Natural killer cell treated with Interleukin-12 subunit alpha and Interleukin-12 subunit beta and Interleukin-15 and Interleukin-18, amount 100 ng/mL, for 72 hours (primary cell): ENCODE measurements around the gene LRRC61. TPM values are rescaled to one million over a fixed set of nuclear protein-coding genes. Genes with fewer than 3 reads are reported as not detected.
A peak's percentile ranks its signal among the peaks of the same experiment; 100 is the strongest.
"Not testable (repeated sequence)": the region's sequence is repeated elsewhere in the genome, so short reads cannot be mapped to it uniquely, and the experiment has no call there.

Experiments used
- ATAC-seq, 2 donors: fragments of 150-1000 bp; cut with Tn5 transposase in 1 of 2; sonication (Bioruptor Pico), chemical (Tn5 transposase) in 1 of 2; 2 replicates each; pipeline ENCODE4 v1.10.0; 2021
- DNase-seq: peaks from one replicate; pipeline ENCODE4 v3.0.0; 2022; ENCODE audit warnings: low spot score
- H3K27ac Mint-ChIP-seq, 2 donors: 1 replicate in 1 of 2; 2 replicates in 1 of 2; pipeline ENCODE4 v1.8.0; 2022; ENCODE audit warnings: mixed read lengths in 2 of 2, mild to moderate bottlenecking in 1 of 2, moderate library complexity in 1 of 2
- H3K27me3 Mint-ChIP-seq, 2 donors: 1 replicate in 1 of 2; 2 replicates in 1 of 2; pipeline ENCODE4 v1.8.0; 2022; ENCODE audit warnings: mixed read lengths in 2 of 2
- H3K36me3 Mint-ChIP-seq: one replicate; pipeline ENCODE4 v1.8.0; 2022; ENCODE audit warnings: mixed read lengths
- H3K4me1 Mint-ChIP-seq, 2 donors: 1 replicate in 1 of 2; 2 replicates in 1 of 2; pipeline ENCODE4 v1.8.0; 2022; ENCODE audit warnings: low read depth in 2 of 2, mixed read lengths in 2 of 2, mild to moderate bottlenecking in 1 of 2
- H3K4me3 Mint-ChIP-seq: one replicate; pipeline ENCODE4 v1.8.0; 2022; ENCODE audit warnings: mixed read lengths
- H3K9me3 Mint-ChIP-seq: 2 replicates; pipeline ENCODE4 v1.8.0; 2022; ENCODE audit warnings: mixed read lengths
- total RNA-seq, 2 donors: library from RNA; stranded (reverse); gene quantifications; one replicate each; pipeline ENCODE4 v1.2.3, GENCODE V29; 2022

LRRC61 gene
- total RNA-seq, 2 donors from 2014 or later: 16.1 to 27.1 TPM

DNA sequence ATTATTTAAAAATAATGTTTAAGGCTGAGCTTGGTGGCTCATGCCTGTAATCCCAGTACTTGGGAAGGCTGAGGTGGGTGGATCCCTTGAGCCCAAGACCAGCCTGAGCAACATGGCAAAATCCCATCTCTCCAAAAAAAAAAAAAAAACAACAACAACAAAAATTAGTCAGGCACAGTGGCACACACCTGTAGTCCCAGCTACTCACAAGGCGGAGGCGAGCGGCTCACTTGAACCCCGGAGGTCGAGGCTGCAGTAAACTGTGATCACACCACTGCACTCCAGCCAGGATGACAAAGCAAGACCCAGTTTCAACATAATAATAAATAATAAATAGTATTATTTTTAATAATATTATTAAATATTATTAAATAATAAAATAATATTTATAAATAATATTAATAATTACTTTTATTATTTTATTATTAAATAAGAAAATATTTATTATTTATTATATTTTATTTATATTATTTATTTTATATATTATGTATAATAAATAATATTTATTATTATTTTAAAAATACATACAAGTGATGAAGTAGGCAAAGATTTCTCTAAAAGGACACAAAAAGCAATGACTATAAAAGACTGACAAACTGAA is 8.4 kb upstream of the LRRC61 start:
- H3K27me3 Mint-ChIP-seq: no peaks in the 10 kb centered on the region
- no peaks in the 10 kb centered on the region for H3K4me1 Mint-ChIP-seq
- H3K9me3 Mint-ChIP-seq: no peaks in the 10 kb centered on the region
- H3K36me3 Mint-ChIP-seq: no peaks in the 10 kb centered on the region
- no peak overlapping the region for H3K4me3 Mint-ChIP-seq
- no peak for DNase-seq
- ATAC-seq: no peak
- no peak overlapping the region for H3K27ac Mint-ChIP-seq

DNA sequence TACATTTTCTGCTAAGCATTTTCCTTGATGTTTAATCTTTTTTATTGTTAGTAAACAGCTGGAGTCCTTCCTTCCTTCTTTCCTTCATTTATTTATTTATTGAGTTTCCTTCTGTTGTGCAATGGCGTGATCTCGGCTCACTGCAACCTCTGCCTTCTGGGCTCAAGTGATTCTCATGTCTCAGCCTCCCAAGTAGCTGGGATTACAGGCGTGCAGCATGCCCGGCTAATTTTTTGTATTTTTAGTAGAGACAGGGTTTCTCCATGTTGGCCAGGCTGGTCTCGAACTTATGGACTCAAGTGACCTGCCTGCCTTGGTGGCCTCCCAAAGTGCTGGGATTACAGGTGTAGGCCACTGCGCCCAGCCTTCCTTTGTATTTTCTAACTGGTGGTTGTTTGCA is 6.2 kb upstream of the LRRC61 start:
- H3K27me3 Mint-ChIP-seq, ATAC-seq, H3K9me3 Mint-ChIP-seq, H3K4me3 Mint-ChIP-seq, H3K36me3 Mint-ChIP-seq, H3K27ac Mint-ChIP-seq, DNase-seq: not testable (repeated sequence)
- H3K4me1 Mint-ChIP-seq: peaks cover 9 to 12% of the 10 kb centered on the region in 2 donors

DNA sequence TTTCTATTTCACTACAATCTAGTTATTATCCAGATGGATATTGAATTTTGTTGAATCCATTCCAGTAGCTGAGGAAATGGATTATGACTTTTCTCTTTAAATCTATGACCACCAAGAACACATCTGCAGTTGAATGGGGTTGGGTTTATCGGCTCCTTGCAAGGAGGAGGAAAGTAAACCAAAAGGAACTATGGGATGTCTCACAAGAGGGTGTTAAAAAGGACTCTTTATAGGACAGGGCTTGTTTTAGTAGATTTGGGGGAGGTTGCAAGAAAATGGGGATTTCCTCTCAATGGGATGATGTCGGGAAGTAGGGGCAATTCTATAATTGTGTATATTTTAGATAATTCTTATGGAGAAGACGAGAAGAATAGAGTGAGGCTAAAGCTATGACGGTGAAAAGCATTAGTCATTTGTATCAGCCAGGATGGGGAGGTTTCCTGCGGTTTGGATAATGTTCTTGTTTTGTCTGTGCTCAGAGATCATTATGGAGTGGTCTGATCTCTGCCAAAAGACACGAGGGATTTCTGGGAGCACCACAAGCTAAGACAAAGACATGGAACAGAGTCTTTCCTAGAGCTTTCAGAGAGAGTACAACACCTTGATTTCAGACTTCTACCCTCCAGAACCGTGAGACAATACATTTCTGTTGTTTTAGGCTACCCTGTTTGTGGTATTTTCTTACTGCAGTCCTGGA is 5.3 kb upstream of the LRRC61 start:
- Mint-ChIP-seq H3K4me1 (peaks cover 17 to 21% of the 10 kb centered on the region in 2 donors), H3K27ac (no peak overlapping the region), H3K9me3 (no peaks in the 10 kb centered on the region), H3K27me3 (no peaks in the 10 kb centered on the region), H3K4me3 (no peak overlapping the region), H3K36me3 (no peaks in the 10 kb centered on the region)
- DNase-seq: no peak
- no peak for ATAC-seq

GRCh38 chr7:150321788-150322113 is 1.4 kb upstream of the LRRC61 start:
- Mint-ChIP-seq H3K36me3 (no peaks in the 10 kb centered on the region), H3K9me3 (no peaks in the 10 kb centered on the region), H3K27me3 (no peaks in the 10 kb centered on the region), H3K27ac (peak overlapping the region; percentile 99), H3K4me1 (peaks cover 41% of the 10 kb centered on the region in 2 donors), H3K4me3 (peak overlapping the region; percentile 97)
- DNase-seq: no peak
- ATAC-seq: no peak

GRCh38 chr7:150322114-150322832 is 882 bp upstream of the LRRC61 start:
- Mint-ChIP-seq H3K27me3 (no peaks in the 10 kb centered on the region), H3K36me3 (no peaks in the 10 kb centered on the region)

GRCh38 chr7:150323682-150324372 is 672 bp downstream of the LRRC61 start:
- ATAC-seq (peak; percentile 10 to 24), DNase-seq (no peak)
- Mint-ChIP-seq H3K9me3 (no peaks in the 10 kb centered on the region), H3K27ac (peak overlapping the region; percentile 99), H3K4me3 (peak overlapping the region; percentile 97), H3K27me3 (no peaks in the 10 kb centered on the region), H3K36me3 (peaks cover 6% of the 10 kb centered on the region), H3K4me1 (peaks cover 41% of the 10 kb centered on the region in 2 donors)

More at GRCh38 chr7:150322114-150322832, 882 bp upstream of the LRRC61 start:
- ATAC-seq (peak; percentile 58 to 59), DNase-seq (no peak)
- Mint-ChIP-seq H3K4me1 (peaks cover 41% of the 10 kb centered on the region in 2 donors), H3K4me3 (peak overlapping the region; percentile 97), H3K9me3 (no peaks in the 10 kb centered on the region), H3K27ac (peak overlapping the region; percentile 99)

- peak overlapping the region; percentile 97 for H3K4me3 Mint-ChIP-seq
- no peaks in the 10 kb centered on the region for H3K9me3 Mint-ChIP-seq
- H3K27ac Mint-ChIP-seq: peak overlapping the region; percentile 99
These were observed 1.3 kb downstream of the LRRC61 start for GRCh38 chr7:150324373-150324961.

DNA sequence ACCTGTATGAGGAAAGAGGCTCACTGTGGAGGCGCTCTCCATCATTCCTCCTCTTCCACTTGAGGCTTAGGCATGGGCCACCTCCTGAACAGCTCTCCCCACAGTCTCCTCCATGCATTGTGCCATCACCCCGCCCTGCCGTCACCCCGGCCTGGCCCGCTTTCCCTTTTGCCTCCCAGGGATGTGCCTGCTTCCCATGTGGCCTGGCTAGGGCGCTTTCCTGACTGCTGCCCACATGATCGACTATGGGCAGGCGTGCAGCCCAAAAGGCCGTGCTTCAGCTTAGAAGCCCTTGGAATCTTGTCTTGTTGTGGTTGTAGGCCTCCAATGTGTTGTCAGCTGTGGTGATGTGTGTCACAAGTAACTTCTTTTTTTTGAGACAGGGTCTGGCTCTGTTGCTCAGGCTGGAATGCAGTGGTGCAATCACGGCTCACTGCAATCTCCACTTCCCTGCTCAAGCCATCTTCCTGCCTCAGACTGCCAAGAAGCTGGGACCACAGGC is 2.0 kb downstream of the LRRC61 start:
- Mint-ChIP-seq H3K9me3 (no peaks in the 10 kb centered on the region), H3K4me1 (peaks cover 41% of the 10 kb centered on the region in 2 donors), H3K36me3 (peaks cover 6% of the 10 kb centered on the region), H3K4me3 (peak overlapping the region; percentile 97), H3K27ac (peak overlapping the region; percentile 99), H3K27me3 (no peaks in the 10 kb centered on the region)
- ATAC-seq: no peak
- no peak for DNase-seq

More at GRCh38 chr7:150324373-150324961, 1.3 kb downstream of the LRRC61 start:
- Mint-ChIP-seq H3K36me3 (peaks cover 6% of the 10 kb centered on the region), H3K4me1 (peaks cover 41% of the 10 kb centered on the region in 2 donors), H3K27me3 (no peaks in the 10 kb centered on the region)
- ATAC-seq (no peak), DNase-seq (no peak)

DNA sequence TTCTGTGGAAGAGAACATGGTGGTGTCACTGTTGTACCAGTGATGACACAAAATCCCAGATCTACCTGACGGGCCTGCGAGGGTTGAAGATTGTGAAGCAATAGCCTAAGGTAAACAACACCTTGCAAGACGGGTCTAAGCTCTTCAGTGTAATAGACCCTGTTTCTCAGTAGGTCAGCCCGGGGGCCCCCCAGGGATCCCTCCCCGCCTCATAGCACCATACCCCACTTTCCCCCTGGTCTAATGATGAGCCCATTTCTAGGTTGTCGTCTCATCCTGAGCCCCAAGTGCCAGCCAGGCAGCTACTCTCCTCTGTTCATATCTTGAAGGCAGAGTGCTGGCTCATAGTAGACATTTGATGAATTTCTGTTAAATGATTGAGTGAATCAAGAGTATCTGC is 2.7 kb downstream of the LRRC61 start:
- peaks cover 38 to 40% of the 10 kb centered on the region in 2 donors for H3K4me1 Mint-ChIP-seq
- peak overlapping the region in 1 of 2 donors; percentile 99 for H3K27ac Mint-ChIP-seq
- H3K36me3 Mint-ChIP-seq: peaks cover 6% of the 10 kb centered on the region
- no peaks in the 10 kb centered on the region for H3K27me3 Mint-ChIP-seq
- ATAC-seq (no peak), DNase-seq (no peak)
- no peaks in the 10 kb centered on the region for H3K9me3 Mint-ChIP-seq
- peak overlapping the region; percentile 6 for H3K4me3 Mint-ChIP-seq

DNA sequence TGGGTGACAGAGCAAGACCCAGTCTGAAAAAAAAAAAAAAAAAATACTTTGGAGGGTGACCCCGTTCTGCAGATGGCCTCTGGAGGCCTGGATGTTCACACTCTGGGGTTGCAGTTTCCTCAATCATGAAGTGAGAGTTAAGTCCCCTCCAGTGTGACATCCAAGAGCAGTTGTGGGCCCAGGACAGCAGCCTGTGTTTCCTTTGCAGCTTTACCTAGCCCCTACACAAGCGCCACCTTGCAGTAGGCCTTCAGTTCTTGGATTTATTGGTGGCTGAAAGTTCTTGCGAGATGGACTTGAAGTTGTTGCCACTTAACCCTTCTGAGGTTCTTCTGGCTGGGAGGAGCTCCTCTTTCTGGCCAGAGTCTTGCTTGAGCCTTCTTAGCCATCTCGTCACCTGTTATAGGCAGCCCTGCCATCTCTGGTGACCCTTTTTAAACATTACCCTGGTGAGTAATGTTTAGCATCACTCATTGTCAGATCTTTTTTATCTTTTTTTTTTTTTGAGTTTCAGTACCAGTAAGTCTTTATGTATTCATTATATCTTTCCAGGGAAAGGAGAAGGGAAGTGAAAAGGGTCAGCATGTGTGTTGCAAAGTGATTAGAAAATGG is 3.6 kb downstream of the LRRC61 start:
- Mint-ChIP-seq H3K4me1 (peaks cover 32 to 38% of the 10 kb centered on the region in 2 donors), H3K9me3 (no peaks in the 10 kb centered on the region), H3K27me3 (no peaks in the 10 kb centered on the region), H3K4me3 (no peak overlapping the region), H3K36me3 (peaks cover 6% of the 10 kb centered on the region), H3K27ac (peak overlapping the region in 1 of 2 donors; percentile 59)
- ATAC-seq (no peak), DNase-seq (no peak)

DNA sequence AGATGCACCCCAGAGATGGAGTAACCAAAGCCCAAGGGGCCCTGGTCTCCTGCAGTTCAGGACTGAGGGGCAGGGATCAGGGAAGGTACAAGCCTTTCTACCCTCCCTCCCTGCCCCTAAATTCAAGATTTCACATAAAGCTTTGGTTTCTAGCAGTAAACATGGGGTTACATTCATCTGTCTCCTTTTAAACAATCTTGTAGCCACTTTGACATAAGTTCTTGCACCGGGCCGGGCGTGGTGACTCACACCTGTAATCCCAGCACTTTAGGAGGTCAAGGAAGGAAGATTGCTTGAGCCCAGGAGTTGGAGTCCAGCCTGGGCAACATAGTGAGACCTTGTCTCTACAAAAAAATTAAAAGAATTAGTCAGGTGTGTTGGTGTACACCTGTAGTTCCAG is 4.2 kb downstream of the LRRC61 start:
- Mint-ChIP-seq H3K27ac (peak overlapping the region in 1 of 2 donors; percentile 59), H3K9me3 (no peaks in the 10 kb centered on the region), H3K36me3 (peaks cover 6% of the 10 kb centered on the region), H3K27me3 (no peaks in the 10 kb centered on the region), H3K4me1 (peaks cover 26 to 32% of the 10 kb centered on the region in 2 donors), H3K4me3 (no peak overlapping the region)
- DNase-seq (no peak), ATAC-seq (no peak)

GRCh38 chr7:150329331-150330120 is 6.4 kb downstream of the LRRC61 start:
- H3K4me3 Mint-ChIP-seq: no peak overlapping the region
- no peaks in the 10 kb centered on the region for H3K27me3 Mint-ChIP-seq
- H3K27ac Mint-ChIP-seq: no peak overlapping the region
- ATAC-seq (no peak), DNase-seq (no peak)
- H3K36me3 Mint-ChIP-seq: peaks cover 6% of the 10 kb centered on the region
- peaks cover 9 to 16% of the 10 kb centered on the region in 2 donors for H3K4me1 Mint-ChIP-seq
- no peaks in the 10 kb centered on the region for H3K9me3 Mint-ChIP-seq
